Endothelial cell of umbilical vein (primary cell): Measurements from ENCODE around the gene TRNP1. TPM values are rescaled to one million over a fixed set of nuclear protein-coding genes. Genes with fewer than 3 reads are reported as not detected.

Experiments
- BruUV-seq: library from RNA; stranded (reverse); fragments of 400-500 nt; replicated peaks from 2 replicates; lab custom pipeline; 2021; lab: Mats Ljungman, UMichigan
- CTCF ChIA-PET: fragments of 300-600, 350-600 bp; sonication (Branson Sonifier 250); formaldehyde crosslinking; loops from one replicate; lab custom pipeline; 2021; ENCODE audit warnings: antibody characterized with exemption, inconsistent platforms; lab: Charles Lee
- POLR2A ChIA-PET: fragments of 300-600, 350-600 bp; sonication (Branson Sonifier 250); formaldehyde crosslinking; loops from one replicate; lab custom pipeline; 2021; ENCODE audit warnings: antibody characterized with exemption, inconsistent platforms; lab: Charles Lee
- DNase-seq: peaks from one replicate; pipeline ENCODE4 v3.0.0-alpha.2; 2011; ENCODE audit warnings: low read depth, low spot score
- FAIRE-seq: peaks from 2 replicates; lab custom pipeline; 2011; peaks lifted over from hg19 to GRCh38; lab: Jason Lieb, UNC
- H2AFZ ChIP-seq: 2 replicates; pipeline ENCODE4 v1.6.0; 2012; ENCODE audit warnings: low read depth, low read length, control low read depth, inconsistent platforms
- H3K27ac ChIP-seq: 2 replicates; pipeline ENCODE4 v1.5.1; 2011; ENCODE audit warnings: low read depth, mild to moderate bottlenecking, control low read depth, low read length, moderate library complexity; ENCODE audit not compliant: insufficient read depth
- H3K27me3 ChIP-seq, 2 experiments: 2 replicates each; pipeline versions ENCODE4 v1.6.0 to v1.6.1; 2011; ENCODE audit warnings: low read length in 2 of 2, mixed read lengths in 1 of 2; ENCODE audit not compliant: control insufficient read depth in 2 of 2, insufficient read depth in 2 of 2
- H3K36me3 ChIP-seq, 2 experiments: 2 replicates in 1 of 2; 3 replicates in 1 of 2; pipeline ENCODE4 v1.5.1; 2011; ENCODE audit warnings: low read length in 2 of 2, mild to moderate bottlenecking in 1 of 2, moderate library complexity in 1 of 2; ENCODE audit not compliant: control insufficient read depth in 2 of 2, insufficient read depth in 2 of 2; ENCODE audit errors: extremely low read depth in 1 of 2
- H3K4me1 ChIP-seq: 3 replicates; pipeline ENCODE4 v1.5.1; 2011; ENCODE audit warnings: mild to moderate bottlenecking, low read length; ENCODE audit not compliant: control insufficient read depth, insufficient read depth; ENCODE audit errors: extremely low read depth
- H3K4me2 ChIP-seq: 2 replicates; pipeline ENCODE4 v1.6.1; 2011; ENCODE audit warnings: low read length, control low read depth, mixed read lengths; ENCODE audit not compliant: insufficient read depth
- H3K4me3 ChIP-seq, 3 experiments: fragments of 200-600 bp in 1 of 3; sonication (generic), shearing (Covaris generic) in 1 of 3; replicated peaks in 1 of 3; 2 replicates each; pipeline ENCODE4 v1.5.1; 2011 to 2016; ENCODE audit warnings: control low read depth in 3 of 3, low read length in 3 of 3, mild to moderate bottlenecking in 2 of 3, inconsistent platforms in 1 of 3, low read depth in 1 of 3, moderate library complexity in 1 of 3; ENCODE audit not compliant: insufficient read depth in 1 of 3
- H3K79me2 ChIP-seq: 2 replicates; pipeline ENCODE4 v1.6.0; 2012; ENCODE audit warnings: low read length, inconsistent platforms; ENCODE audit not compliant: control insufficient read depth, insufficient read depth
- H3K9ac ChIP-seq: replicated peaks from 2 replicates; pipeline ENCODE3; 2011; ENCODE audit warnings: low read length, control low read depth; ENCODE audit not compliant: insufficient read depth; ENCODE audit errors: extremely low read depth
- H3K9me1 ChIP-seq: replicated peaks from 3 replicates; pipeline ENCODE4 v1.6.0; 2011; ENCODE audit warnings: mild to moderate bottlenecking, low read length; ENCODE audit not compliant: control insufficient read depth, insufficient read depth; ENCODE audit errors: extremely low read depth
- H3K9me3 ChIP-seq: replicated peaks from 2 replicates; pipeline ENCODE4 v1.5.1; 2012; ENCODE audit warnings: low read length, inconsistent platforms; ENCODE audit not compliant: control insufficient read depth, insufficient read depth
- H4K20me1 ChIP-seq: replicated peaks from 2 replicates; pipeline ENCODE3; 2011; ENCODE audit warnings: mild to moderate bottlenecking, low read length; ENCODE audit not compliant: control insufficient read depth, insufficient read depth; ENCODE audit errors: extremely low read depth
- CTCF ChIP-seq, 2 donors: IDR thresholded peaks; 1 replicate in 1 of 2; 2 replicates in 1 of 2; pipeline ENCODE4 v1.5.1; 2011; ENCODE audit warnings: low read length in 2 of 2, mild to moderate bottlenecking in 2 of 2, moderate library complexity in 2 of 2, control low read depth in 1 of 2, inconsistent platforms in 1 of 2, low read depth in 1 of 2; ENCODE audit not compliant: insufficient read depth in 1 of 2; ENCODE audit errors: extremely low read depth in 1 of 2
- EZH2 ChIP-seq: IDR thresholded peaks from 2 replicates; pipeline ENCODE4 v1.6.1; 2012; ENCODE audit warnings: borderline replicate concordance, low read depth, mild to moderate bottlenecking, moderate library complexity, low read length, inconsistent platforms; ENCODE audit not compliant: severe bottlenecking
- FOS ChIP-seq: IDR thresholded peaks from 2 replicates; pipeline ENCODE4 v1.6.1; 2011; ENCODE audit warnings: mild to moderate bottlenecking, low read length, moderate library complexity, borderline replicate concordance; ENCODE audit not compliant: insufficient read depth
- GATA2 ChIP-seq: IDR thresholded peaks from 2 replicates; pipeline ENCODE4 v1.7.0; 2011; ENCODE audit warnings: low read depth, mild to moderate bottlenecking, moderate library complexity, mixed read lengths, low read length; ENCODE audit not compliant: insufficient read length, insufficient read depth
- JUN ChIP-seq: IDR thresholded peaks from 2 replicates; pipeline ENCODE4 v1.6.1; 2011; ENCODE audit warnings: borderline replicate concordance, low read depth; ENCODE audit not compliant: insufficient read length, insufficient read depth
- MYC ChIP-seq: IDR thresholded peaks from one replicate; pipeline ENCODE4 v1.6.1; 2011; ENCODE audit warnings: mild to moderate bottlenecking, low read depth, low read length
- POLR2A ChIP-seq: IDR thresholded peaks from 2 replicates; pipeline ENCODE4 v1.6.1; 2012; ENCODE audit warnings: low read depth, mild to moderate bottlenecking, control low read depth, low read length
- POLR2AphosphoS5 ChIP-seq: IDR thresholded peaks from 2 replicates; pipeline ENCODE4 v1.6.1; 2012; ENCODE audit warnings: low read depth, mild to moderate bottlenecking, control low read depth, low read length, moderate library complexity; ENCODE audit not compliant: insufficient read depth
- dilution Hi-C: fragments of 300-500 bp; cut with MboI; formaldehyde crosslinking; loops from one replicate; pipeline ENCODE4 v1.15.0; 2019; ENCODE audit warnings: low sequenced_read_pairs; ENCODE audit not compliant: extremely low pct_ligation_motif_present
- intact Hi-C: fragments of 100-400 bp; cut with micrococcal nuclease; formaldehyde crosslinking; loops from one replicate; pipeline ENCODE4 v1.10.0; 2022
- polyA plus RNA-seq, 4 experiments: library from polyadenylated mRNA; depleted of rRNA in 3 of 4; stranded (reverse) in 3 of 4; unstranded in 1 of 4; fragments of >200 nt; gene quantifications; 2 replicates each; pipeline versions ENCODE4 v1.2.1 to v1.2.3, GENCODE V29; 2011 to 2012; ENCODE audit warnings: missing spikeins in 1 of 4
- total RNA-seq: library from RNA; stranded (reverse); gene quantifications from 2 replicates; pipeline ENCODE4 v1.2.3, GENCODE V29; 2021
- TF ChIP-seq, protein P1 (sequence below): IDR thresholded peaks from 2 replicates; pipeline ENCODE4 v1.6.1; 2011; ENCODE audit not compliant: insufficient read depth, insufficient read length

TRNP1 gene
- total and polyA plus RNA-seq, 2 donors (not counting 3 experiments of a cell fraction or from before 2014, with no cell fraction given) = 5.9 to 20.5 TPM

DNA sequence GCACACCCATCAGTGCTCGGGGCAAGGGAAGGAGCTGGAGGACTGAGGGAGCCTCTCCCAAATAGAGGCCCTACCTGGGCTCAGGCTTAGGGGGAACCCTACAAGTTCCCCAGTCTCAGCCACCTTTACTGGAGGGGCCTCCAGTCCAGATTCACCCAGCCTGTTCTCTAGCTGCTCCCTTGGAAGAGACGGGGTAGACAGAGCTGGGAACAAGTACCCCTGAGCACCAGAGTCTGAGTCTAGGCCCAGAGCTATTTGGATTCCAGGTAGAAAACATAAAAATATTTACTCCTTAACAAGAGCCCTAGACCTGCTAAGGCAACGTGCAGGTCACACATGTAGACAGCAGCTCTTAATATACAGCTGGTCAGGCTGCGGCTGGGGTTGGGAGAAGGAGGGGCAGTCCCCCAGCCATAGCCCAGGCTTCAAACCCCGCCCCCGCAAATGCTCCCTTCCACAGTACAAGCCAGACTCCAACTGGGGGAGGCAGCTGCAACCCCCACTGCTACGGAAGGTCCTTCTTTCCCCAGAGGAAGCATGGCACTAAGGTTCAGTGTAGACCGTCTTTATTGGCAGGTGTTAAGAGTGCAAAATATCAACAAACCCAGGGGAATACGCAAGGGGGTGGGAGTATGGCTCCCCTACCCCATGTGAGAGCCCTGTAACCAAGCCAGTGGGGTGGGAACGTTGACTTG lies 11.1 kb downstream of the TRNP1 start:
- intact Hi-C loops = no loop called here
- no peaks in the 10 kb centered on the region for H3K9me1 ChIP-seq
- H3K4me3 ChIP-seq = no peak overlapping the region
- FAIRE-seq = no peak
- no peaks in the 10 kb centered on the region for H4K20me1 ChIP-seq
- dilution Hi-C loops = no loop called here
- no peak overlapping the region for H3K9ac ChIP-seq
- DNase-seq = no peak
- BruUV-seq = no TSS peak
- H3K4me2 ChIP-seq = no peak overlapping the region
- H3K4me1 ChIP-seq = peaks cover 9% of the 10 kb centered on the region
- H3K36me3 ChIP-seq = no peaks in the 10 kb centered on the region
- no peak overlapping the region for H2AFZ ChIP-seq
- ChIA-PET POLR2A (no interaction called here), CTCF (interaction anchor here (1.2 kb wide), 1 partner anchor 8 kb away, joined by 3 read pairs; no protein-coding TSS in a partner anchor)
- no peaks in the 10 kb centered on the region for H3K27me3 ChIP-seq
- H3K9me3 ChIP-seq = no peaks in the 10 kb centered on the region
- no peak overlapping the region for H3K27ac ChIP-seq
- TF ChIP-seq JUN = no peak
- no peak for TF ChIP-seq CTCF (IDR thresholded peaks at IDR 0.05; ENCODE audit: extremely low read depth in 1 of 2, insufficient read depth in 1 of 2, low read depth in 1 of 2, low read length in 2 of 2)
- TF ChIP-seq POLR2AphosphoS5 = no peak
- TF ChIP-seq, protein P1, sequence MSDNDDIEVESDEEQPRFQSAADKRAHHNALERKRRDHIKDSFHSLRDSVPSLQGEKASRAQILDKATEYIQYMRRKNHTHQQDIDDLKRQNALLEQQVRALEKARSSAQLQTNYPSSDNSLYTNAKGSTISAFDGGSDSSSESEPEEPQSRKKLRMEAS = no peak
- TF ChIP-seq MYC = no peak
- no peak for TF ChIP-seq FOS
- no peak for TF ChIP-seq GATA2
- TF ChIP-seq EZH2 = no peak
- no peak for TF ChIP-seq POLR2A
- H3K79me2 ChIP-seq = no peaks in the 10 kb centered on the region
